Pulmonary artery endothelial cell (primary cell): ENCODE measurements around the gene NKX1-1. TPM values are rescaled to one million over a fixed set of nuclear protein-coding genes. Genes with fewer than 3 reads are reported as not detected.

Source experiments
- DNase-seq: peaks from one replicate; pipeline ENCODE4 v3.0.0-alpha.2; 2011; ENCODE audit warnings: low read depth, low spot score
- total RNA-seq: library from RNA; depleted of rRNA; stranded (reverse); fragments of >200 nt; gene quantifications from 2 replicates; pipeline ENCODE4 v1.2.3, GENCODE V29; 2014

NKX1-1 gene
- total RNA-seq, 1 donor from 2014 or later: not detected

GRCh38 chr4:1361431-1361830, 44.8 kb downstream of the NKX1-1 start:
- DNase-seq: no peak

- DNase-seq: no peak
Observed at GRCh38 chr4:1360423-1361283, 45.6 kb downstream of the NKX1-1 start.

- no peak for DNase-seq
Observed at GRCh38 chr4:1359976-1360375, 46.3 kb downstream of the NKX1-1 start.

GRCh38 chr4:1359144-1359501, 47.1 kb downstream of the NKX1-1 start:
- no peak for DNase-seq

GRCh38 chr4:1358421-1359143, 47.7 kb downstream of the NKX1-1 start:
- no peak for DNase-seq

GRCh38 chr4:1357356-1358248, 48.6 kb downstream of the NKX1-1 start:
- no peak for DNase-seq

- DNase-seq: peak; percentile 13
Observed at GRCh38 chr4:1356181-1356998, 49.9 kb downstream of the NKX1-1 start.

- no peak for DNase-seq
Observed at GRCh38 chr4:1355378-1355777, 50.9 kb downstream of the NKX1-1 start.

GRCh38 chr4:1354983-1355275, 51.3 kb downstream of the NKX1-1 start:
- no peak for DNase-seq

GRCh38 chr4:1354136-1354982, 51.9 kb downstream of the NKX1-1 start:
- DNase-seq: no peak

GRCh38 chr4:1353186-1354055, 52.8 kb downstream of the NKX1-1 start:
- DNase-seq: no peak

Other genes with a start within 250 kb of the NKX1-1 start
- gene SPON2, start 233.9 kb downstream of the NKX1-1 start, total RNA-seq: 0.07 and 0.28 TPM in 2 replicates
- 249 and 279 TPM in 2 replicates for gene CTBP1, start 157.3 kb downstream of the NKX1-1 start, total RNA-seq
- gene MAEA, start 116.6 kb downstream of the NKX1-1 start, total RNA-seq: 54.7 and 57.1 TPM in 2 replicates
- gene UVSSA, start 59.2 kb downstream of the NKX1-1 start, total RNA-seq: 4.0 and 4.2 TPM in 2 replicates